ENCODE data around the gene PTMS. TPM values are rescaled to one million over a fixed set of nuclear protein-coding genes. Genes with fewer than 3 reads are reported as not detected.

PTMS gene
- total and polyA plus RNA-seq, 2 donors (not counting 1 experiment from before 2014, with no cell fraction given) = 63.6 to 312 TPM

DNA sequence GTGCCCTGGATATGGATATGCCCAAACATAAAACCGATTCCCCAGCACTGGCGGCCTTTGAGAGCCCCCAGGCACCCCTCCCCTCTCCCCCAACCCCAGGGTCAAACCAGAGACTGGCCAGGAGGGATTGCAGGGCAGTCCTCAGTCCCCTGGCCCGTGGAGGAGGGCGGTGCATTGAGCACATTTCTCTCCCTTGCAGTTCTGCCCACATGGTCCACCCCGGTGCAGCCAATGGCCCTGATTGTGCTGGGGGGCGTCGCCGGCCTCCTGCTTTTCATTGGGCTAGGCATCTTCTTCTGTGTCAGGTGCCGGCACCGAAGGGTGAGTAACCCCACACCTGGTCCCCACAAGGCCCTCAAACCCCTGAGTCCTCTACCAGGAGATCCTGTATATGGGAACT is 52.1 kb downstream of the PTMS start:
- TF ChIP-seq, protein P1, sequence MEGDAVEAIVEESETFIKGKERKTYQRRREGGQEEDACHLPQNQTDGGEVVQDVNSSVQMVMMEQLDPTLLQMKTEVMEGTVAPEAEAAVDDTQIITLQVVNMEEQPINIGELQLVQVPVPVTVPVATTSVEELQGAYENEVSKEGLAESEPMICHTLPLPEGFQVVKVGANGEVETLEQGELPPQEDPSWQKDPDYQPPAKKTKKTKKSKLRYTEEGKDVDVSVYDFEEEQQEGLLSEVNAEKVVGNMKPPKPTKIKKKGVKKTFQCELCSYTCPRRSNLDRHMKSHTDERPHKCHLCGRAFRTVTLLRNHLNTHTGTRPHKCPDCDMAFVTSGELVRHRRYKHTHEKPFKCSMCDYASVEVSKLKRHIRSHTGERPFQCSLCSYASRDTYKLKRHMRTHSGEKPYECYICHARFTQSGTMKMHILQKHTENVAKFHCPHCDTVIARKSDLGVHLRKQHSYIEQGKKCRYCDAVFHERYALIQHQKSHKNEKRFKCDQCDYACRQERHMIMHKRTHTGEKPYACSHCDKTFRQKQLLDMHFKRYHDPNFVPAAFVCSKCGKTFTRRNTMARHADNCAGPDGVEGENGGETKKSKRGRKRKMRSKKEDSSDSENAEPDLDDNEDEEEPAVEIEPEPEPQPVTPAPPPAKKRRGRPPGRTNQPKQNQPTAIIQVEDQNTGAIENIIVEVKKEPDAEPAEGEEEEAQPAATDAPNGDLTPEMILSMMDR (conservative IDR thresholded peaks at IDR 0.05 in 1 of 2, IDR thresholded peaks at IDR 0.05 in 1 of 2; ENCODE audit: low read depth in 1 of 2, low read length in 2 of 2) = no peak
- no peak for TF ChIP-seq EZH2 (IDR thresholded peaks at IDR 0.05; ENCODE audit: low read length, missing control alignments)
- Histone ChIP-seq H3K36me3 (ENCODE audit: control insufficient read depth, insufficient read depth, low read length) (peaks cover 4% of the 10 kb centered on the region), H3K9me3 (ENCODE audit: control insufficient read depth, insufficient read depth, low read depth, low read length) (no peaks in the 10 kb centered on the region), H3K27me3 (ENCODE audit: control insufficient read depth, insufficient read depth, low read length) (peaks cover 2% of the 10 kb centered on the region), H3K4me2 (ENCODE audit: extremely low read depth, insufficient read depth, low read length) (no peak overlapping the region), H3K4me1 (ENCODE audit: control insufficient read depth, extremely low read depth, insufficient read depth, low read length) (peaks cover 10% of the 10 kb centered on the region), H4K20me1 (ENCODE audit: control insufficient read depth, extremely low read depth, insufficient read depth, low read length) (no peaks in the 10 kb centered on the region), H3K4me3 (replicated peaks in 1 of 4; ENCODE audit: control extremely low read depth in 1 of 4, insufficient read depth in 1 of 4, low read depth in 3 of 4, low read length in 4 of 4) (no peak overlapping the region), H2AFZ (ENCODE audit: low read length) (no peak overlapping the region), H3K27ac (ENCODE audit: insufficient read depth, low read length) (no peak overlapping the region), H3K79me2 (ENCODE audit: control insufficient read depth, insufficient read depth, low read length) (no peaks in the 10 kb centered on the region), H3K9ac (ENCODE audit: insufficient read depth, low read length) (no peak overlapping the region)
- no peak for DNase-seq (ENCODE audit: low read depth in 2 of 2)

DNA sequence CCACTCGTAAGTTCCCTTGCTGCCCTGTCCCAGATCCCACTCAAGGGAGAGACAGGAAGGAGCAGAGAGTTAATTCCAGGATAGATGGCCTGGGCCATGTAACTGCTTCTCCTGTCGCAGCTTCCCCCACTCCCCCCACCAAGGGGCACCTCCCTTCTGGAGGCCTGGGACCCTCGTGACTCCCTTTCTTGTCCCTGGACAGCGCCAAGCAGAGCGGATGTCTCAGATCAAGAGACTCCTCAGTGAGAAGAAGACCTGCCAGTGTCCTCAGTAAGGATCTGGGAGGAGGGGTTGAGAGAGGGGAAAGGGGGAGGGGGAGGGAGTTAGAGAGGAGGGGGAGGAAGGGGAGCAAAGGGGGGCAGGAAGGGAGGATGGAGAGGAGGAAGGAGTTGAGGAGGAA is 52.5 kb downstream of the PTMS start:
- Histone ChIP-seq H4K20me1 (ENCODE audit: control insufficient read depth, extremely low read depth, insufficient read depth, low read length) (no peaks in the 10 kb centered on the region), H3K27ac (ENCODE audit: insufficient read depth, low read length) (no peak overlapping the region), H3K36me3 (ENCODE audit: control insufficient read depth, insufficient read depth, low read length) (peaks cover 4% of the 10 kb centered on the region), H3K4me1 (ENCODE audit: control insufficient read depth, extremely low read depth, insufficient read depth, low read length) (peaks cover 10% of the 10 kb centered on the region), H3K27me3 (ENCODE audit: control insufficient read depth, insufficient read depth, low read length) (peaks cover 2% of the 10 kb centered on the region), H3K4me3 (replicated peaks in 1 of 4; ENCODE audit: control extremely low read depth in 1 of 4, insufficient read depth in 1 of 4, low read depth in 3 of 4, low read length in 4 of 4) (no peak overlapping the region), H3K79me2 (ENCODE audit: control insufficient read depth, insufficient read depth, low read length) (no peaks in the 10 kb centered on the region), H3K9ac (ENCODE audit: insufficient read depth, low read length) (no peak overlapping the region), H2AFZ (ENCODE audit: low read length) (no peak overlapping the region), H3K4me2 (ENCODE audit: extremely low read depth, insufficient read depth, low read length) (no peak overlapping the region), H3K9me3 (ENCODE audit: control insufficient read depth, insufficient read depth, low read depth, low read length) (no peaks in the 10 kb centered on the region)
- DNase-seq (ENCODE audit: low read depth in 2 of 2) = no peak
- TF ChIP-seq, protein P1 (conservative IDR thresholded peaks at IDR 0.05 in 1 of 2, IDR thresholded peaks at IDR 0.05 in 1 of 2; ENCODE audit: low read depth in 1 of 2, low read length in 2 of 2) = no peak
- TF ChIP-seq EZH2 (IDR thresholded peaks at IDR 0.05; ENCODE audit: low read length, missing control alignments) = no peak

DNA sequence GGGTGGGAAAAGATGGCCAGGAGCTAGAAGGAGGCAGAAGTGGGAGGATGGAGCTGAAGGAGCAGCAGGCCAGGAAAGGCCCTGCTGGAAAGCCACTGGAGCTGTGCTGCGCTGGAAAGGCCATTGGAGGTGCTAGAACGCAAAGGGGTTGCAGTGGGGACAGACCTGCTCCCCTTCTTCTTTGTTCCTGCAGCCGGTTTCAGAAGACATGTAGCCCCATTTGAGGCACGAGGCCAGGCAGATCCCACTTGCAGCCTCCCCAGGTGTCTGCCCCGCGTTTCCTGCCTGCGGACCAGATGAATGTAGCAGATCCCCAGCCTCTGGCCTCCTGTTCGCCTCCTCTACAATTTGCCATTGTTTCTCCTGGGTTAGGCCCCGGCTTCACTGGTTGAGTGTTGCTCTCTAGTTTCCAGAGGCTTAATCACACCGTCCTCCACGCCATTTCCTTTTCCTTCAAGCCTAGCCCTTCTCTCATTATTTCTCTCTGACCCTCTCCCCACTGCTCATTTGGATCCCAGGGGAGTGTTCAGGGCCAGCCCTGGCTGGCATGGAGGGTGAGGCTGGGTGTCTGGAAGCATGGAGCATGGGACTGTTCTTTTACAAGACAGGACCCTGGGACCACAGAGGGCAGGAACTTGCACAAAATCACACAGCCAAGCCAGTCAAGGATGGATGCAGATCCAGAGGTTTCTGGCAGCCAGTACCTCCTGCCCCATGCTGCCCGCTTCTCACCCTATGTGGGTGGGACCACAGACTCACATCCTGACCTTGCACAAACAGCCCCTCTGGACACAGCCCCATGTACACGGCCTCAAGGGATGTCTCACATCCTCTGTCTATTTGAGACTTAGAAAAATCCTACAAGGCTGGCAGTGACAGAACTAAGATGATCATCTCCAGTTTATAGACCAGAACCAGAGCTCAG is 53.2 kb downstream of the PTMS start:
- DNase-seq (ENCODE audit: low read depth in 2 of 2) = no peak
- no peaks in the 10 kb centered on the region for H4K20me1 ChIP-seq (ENCODE audit: control insufficient read depth, extremely low read depth, insufficient read depth, low read length)
- H2AFZ ChIP-seq (ENCODE audit: low read length) = no peak overlapping the region
- no peak for TF ChIP-seq EZH2 (IDR thresholded peaks at IDR 0.05; ENCODE audit: low read length, missing control alignments)
- TF ChIP-seq, protein P1 (conservative IDR thresholded peaks at IDR 0.05 in 1 of 2, IDR thresholded peaks at IDR 0.05 in 1 of 2; ENCODE audit: low read depth in 1 of 2, low read length in 2 of 2) = no peak
- H3K27me3 ChIP-seq (ENCODE audit: control insufficient read depth, insufficient read depth, low read length) = peaks cover 2% of the 10 kb centered on the region
- H3K4me3 ChIP-seq (replicated peaks in 1 of 4; ENCODE audit: control extremely low read depth in 1 of 4, insufficient read depth in 1 of 4, low read depth in 3 of 4, low read length in 4 of 4) = no peak overlapping the region
- no peak overlapping the region for H3K27ac ChIP-seq (ENCODE audit: insufficient read depth, low read length)
- H3K9me3 ChIP-seq (ENCODE audit: control insufficient read depth, insufficient read depth, low read depth, low read length) = no peaks in the 10 kb centered on the region
- peaks cover 7% of the 10 kb centered on the region for H3K36me3 ChIP-seq (ENCODE audit: control insufficient read depth, insufficient read depth, low read length)
- H3K4me1 ChIP-seq (ENCODE audit: control insufficient read depth, extremely low read depth, insufficient read depth, low read length) = peaks cover 10% of the 10 kb centered on the region
- no peaks in the 10 kb centered on the region for H3K79me2 ChIP-seq (ENCODE audit: control insufficient read depth, insufficient read depth, low read length)
- H3K9ac ChIP-seq (ENCODE audit: insufficient read depth, low read length) = no peak overlapping the region
- no peak overlapping the region for H3K4me2 ChIP-seq (ENCODE audit: extremely low read depth, insufficient read depth, low read length)

All from fibroblast of lung (primary cell).